NCI-H146 treated with DMSO at 0.1 percent for 48 hours (cell line): ENCODE data around the gene SUGP2.
"Not testable (repeated sequence)": the region's sequence is repeated elsewhere in the genome, so short reads cannot be mapped to it uniquely, and the experiment has no call there.

Source experiments
- DNase-seq: peaks from one replicate; lab custom pipeline; 2025; ENCODE audit not compliant: unreplicated experiment; lab: John Stamatoyannopoulos, UW

The SUGP2 gene

DNA sequence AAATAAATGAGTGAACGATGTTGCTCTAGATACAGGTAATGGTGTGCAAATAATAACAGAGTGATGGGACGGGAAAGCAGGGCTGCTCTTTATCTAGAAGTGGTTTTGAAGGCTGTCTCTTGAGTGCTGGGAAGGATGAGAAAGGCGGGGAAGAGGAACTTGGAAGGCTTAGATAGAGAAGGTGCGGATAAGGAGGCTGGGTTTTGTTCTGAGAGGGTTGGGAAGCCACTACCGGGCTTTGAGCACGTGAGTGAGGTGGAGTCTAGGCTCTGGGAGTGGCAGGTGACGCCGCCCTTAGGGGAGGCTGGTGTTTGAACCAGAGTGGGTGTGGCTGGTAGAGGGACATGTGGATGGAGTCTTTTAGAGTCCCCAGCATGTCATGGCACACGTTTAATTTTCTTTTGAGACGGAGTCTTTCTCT, 897 bp upstream of the SUGP2 start:
- DNase-seq, result peak; percentile 87

DNA sequence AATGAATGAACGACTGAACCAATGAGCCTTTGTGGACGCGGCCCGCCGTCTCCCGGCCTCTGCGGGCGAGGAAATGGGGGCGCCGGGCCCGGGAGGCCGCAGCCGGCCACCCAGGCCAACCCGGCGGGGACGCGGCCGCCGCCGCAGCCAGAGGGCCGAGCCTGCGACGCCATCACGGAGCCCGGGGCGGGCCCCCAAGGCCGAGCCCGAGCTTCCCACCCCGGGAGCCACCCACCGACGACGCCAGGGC, 216 bp downstream of the SUGP2 start:
- no peak for DNase-seq

DNA sequence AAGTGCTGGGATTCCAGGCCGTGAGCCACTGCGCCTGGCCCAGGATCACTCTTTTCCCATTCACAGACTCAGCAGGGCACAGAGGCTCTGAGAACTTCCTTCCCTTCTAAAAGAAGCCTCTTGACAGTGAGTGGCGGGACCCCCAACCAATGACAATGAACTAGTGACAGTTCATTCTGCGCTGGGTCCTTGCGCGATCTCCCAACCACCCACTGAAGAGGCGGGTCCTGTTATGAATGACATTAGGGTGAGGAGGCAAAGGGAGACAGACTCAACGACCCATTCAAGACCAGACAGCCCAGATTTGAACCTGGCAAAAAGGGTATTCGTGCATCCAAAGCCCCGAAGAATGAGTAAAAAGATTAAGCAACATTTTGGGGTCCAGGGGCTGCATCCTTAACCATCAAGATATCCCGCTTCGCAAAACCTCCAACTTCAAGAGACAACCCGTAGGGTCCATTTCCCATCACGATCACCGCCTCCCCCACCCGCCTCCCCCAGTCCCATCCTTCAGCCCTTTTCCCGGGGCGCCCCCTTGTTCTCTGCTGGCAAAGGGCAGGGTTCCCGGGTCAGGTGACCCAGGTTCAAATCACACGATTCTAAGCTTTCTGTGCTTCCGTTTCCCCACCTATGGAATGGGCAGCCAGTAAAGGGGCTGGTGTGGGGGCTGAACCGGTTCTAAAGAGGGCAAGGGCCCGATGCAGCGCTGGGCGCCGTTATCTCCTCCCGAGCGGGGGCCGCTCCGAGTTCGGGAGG, 719 bp downstream of the SUGP2 start:
- peak; percentile 87 for DNase-seq

DNA sequence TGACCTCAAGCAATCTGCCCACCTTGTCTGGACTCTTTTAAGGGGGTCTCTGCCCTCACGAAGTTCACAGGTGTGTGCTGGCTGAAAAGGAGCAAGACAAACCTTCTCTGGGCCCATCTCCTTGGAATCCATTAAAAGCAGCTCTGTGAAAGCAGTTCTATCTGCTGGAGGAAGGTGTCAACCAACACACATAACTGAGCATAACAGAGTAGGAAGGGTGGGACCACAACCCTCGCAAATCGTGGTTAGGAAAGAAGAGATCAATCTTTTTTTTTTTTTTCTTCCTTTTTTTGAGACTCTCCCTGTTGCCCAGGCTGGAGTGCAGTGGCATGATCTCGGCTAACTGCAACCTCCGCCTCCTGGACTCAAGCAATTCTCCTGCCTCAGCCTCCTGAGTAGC, 1.4 kb downstream of the SUGP2 start:
- DNase-seq, result no peak

DNA sequence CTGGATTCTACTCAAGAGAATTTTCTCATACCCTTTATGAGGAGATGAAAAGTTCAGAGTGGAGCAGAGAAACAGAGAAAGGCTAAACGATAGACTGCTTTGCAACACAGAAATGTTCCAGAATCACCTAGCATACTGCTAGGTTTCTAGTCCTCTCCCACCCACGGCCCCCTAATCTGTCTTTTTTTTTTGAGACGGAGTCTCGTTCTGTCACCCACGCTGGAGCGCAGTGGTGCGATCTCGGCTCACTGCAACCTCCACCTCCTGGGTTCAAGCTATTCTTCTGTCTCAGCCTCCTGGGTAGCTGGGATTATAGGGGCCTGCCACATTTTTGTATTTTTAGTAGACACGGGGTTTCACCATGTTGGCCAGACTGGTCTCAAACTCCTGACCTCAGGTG, 4.8 kb downstream of the SUGP2 start:
- DNase-seq, result no peak

DNA sequence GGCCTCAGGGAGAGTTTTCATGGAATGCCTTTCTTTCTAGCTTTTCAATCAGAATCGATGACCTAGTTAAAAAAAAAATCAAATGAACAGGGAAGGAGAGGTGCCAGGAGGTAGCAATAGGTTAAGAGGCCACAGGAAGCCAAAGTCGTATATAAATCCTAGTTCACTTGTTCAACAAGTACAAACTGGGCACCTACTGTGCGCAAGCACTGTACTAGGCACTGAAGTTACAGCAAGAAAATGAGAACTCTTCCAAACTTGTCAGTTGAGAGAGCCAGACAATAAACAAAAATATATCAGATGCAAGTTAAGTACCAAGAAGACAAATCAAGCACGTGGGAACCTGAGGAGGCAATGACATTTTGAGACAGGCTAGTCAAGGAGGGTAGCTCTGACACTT, 6.1 kb downstream of the SUGP2 start:
- no peak for DNase-seq

DNA sequence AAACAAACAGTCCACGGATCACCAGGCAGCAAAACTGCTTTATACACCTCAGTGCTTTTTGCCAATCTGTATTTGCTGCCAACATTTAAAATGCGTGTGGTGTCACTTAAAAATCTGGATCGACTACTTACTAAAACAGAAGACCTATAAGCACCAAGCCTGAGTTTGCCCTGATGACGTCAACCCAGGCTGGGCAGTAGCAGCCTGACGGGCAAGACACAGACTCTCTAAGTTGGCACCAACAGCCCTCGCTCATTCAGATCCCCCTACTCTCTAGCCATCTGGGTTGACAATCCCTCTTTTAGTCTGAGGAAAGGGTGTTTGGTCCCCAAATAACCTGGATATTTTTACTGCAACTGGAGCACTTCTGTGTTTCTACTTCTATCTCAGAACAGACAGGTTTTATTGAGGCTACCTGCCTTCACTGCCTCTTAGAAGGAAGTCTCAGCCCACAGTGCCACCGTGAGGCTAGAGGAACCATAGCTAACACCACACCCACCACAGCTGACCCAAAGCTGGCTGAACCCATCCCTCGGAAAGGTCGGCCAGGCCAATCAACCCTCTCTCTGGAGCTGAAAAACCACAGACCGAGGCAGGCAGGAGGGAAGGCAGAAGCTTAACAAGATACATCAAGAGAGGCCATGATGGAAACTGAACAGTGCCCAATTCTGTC, 6.9 kb downstream of the SUGP2 start:
- DNase-seq, result no peak

DNA sequence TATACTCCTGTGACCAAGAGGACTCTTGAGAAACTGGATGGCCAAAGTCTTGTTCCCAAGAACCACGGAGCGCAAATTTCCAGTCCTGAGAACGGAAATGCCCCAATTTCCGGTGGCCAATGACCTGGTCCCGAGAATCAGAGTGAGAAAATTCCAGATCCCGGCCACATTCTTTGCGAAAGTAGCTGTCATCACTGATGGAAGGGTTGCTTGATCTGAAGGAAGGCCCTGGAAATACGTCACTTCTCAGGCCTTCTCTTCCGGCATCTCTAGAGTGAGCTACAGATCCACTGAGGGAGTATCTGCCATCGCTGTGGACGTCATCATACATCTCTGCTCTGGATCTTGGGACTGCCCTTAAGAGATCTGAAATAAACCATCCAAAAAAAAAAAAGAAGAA, 7.5 kb downstream of the SUGP2 start:
- no peak for DNase-seq

DNA sequence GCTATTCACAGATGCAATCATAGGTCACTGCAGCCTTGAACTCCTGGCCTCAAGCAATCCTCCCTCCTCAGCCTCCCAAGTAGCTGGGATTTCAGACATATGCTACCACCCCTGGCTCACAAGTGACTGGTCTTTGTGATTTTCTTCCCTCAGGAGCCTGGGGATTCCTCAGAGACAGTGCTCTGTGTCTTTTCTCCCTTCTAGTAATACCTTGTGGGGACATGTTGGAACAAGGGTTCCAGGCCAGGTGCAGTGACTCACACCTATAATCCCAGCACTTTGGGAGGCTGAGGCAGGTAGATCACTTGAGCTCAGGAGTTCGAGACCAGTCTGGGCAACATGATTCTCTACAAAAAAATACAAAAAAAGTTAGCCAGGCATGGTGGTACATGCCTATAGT, 9.9 kb downstream of the SUGP2 start:
- DNase-seq, result not testable (repeated sequence)

DNA sequence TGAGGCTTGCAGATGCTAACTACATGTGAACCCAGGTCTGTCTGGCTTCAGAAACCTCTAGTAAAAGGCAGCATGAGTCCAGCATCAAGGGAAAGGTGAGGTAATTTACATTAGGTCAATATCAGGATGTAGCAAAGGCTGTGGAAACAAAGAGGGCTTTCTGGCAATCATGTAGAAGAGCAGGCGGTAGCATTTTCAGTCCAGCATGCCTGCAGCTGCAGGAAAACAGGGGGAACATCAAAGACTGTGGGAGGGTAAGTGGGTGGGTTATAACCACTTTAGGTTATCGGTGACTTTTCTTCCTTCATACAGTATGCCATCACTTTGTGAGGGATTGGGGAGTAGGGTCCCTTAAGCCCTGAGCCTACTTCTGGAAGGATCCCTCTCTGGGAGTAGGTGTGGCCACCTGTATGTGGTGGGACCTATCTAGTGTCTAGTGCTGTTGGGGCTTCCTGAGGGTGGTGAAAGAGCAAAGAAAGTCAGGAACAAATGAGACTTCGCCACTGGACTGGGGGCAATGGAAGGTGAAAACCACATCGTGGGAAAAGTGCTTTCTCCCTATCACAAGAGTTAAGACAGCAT, 10.8 kb downstream of the SUGP2 start:
- no peak for DNase-seq

DNA sequence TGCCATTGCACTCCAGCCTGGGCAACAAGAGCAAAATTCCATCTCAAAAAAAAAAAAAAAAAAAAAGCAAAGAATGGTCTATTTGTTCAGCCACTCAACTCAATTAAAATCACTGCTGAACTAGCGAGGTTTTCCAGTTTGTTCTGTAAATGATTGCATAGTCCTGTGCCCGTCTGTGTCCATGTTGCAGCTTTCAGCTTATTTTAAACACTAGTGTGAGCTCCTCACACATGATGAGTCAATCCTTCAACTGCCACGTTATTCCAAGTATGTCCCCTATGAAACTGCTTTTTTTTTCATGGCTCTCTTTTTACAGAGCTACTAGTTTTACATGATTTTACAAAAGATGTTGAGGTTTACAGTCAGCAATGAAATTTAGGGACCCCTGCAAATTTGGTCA, 12.2 kb downstream of the SUGP2 start:
- no peak for DNase-seq

DNA sequence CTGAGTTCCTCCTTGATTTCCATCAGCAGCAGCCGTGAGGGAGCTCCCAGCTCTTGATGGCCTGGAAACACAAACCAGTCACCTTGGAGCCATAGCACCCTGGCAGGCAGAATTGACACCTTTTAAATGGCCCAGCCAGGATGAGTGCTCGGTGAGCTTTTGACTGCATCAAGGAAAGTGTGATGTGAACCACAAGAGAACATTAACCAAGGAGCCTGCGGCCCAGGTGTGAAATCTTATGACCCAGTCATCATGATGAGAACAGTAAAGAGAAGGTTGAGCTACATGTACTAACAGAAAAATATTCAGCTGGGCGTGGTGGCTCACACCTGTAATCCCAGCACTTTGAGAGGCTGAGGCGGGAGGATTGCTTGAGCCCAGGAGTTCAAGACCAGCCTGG, 22.8 kb downstream of the SUGP2 start:
- no peak for DNase-seq

DNA sequence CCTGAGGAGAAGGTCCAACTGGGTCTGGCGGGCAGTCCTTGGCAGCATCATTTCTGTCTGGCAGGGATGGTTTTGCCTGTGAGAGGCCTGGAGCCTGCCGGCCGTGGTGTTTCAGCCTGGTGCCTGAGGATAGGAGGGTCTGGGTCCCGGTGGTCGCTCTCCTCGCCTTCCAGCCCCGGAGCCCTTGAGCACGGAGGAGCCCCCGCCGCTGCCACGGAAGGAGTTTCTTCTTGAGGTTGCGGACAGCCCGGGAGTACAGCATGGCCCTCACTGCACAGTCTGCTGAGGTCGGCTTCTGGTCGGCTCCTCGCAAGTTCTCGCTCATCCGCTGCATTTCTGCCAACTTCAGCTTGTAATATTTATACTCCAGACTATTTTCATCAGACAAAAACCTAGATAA, 23.4 kb downstream of the SUGP2 start:
- DNase-seq, result no peak

DNA sequence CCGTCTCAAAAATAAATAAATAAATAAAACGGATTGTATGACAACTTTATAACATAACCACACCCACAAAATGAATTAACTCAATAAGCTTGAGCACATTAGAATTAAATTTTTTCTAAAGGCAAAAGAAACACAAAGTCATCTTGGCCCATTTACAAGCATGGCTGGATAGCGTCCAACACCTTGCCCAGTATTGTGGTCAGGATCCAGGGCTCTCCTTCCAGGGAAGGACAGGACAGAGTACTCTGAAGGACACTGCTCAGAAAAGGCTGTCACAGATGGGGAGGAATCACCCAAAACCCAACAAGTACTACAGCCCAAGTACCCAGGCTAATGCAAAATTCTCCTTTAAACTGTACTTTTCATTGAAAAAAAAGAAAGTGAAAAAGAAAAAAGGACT, 27.1 kb downstream of the SUGP2 start:
- DNase-seq, result no peak

DNA sequence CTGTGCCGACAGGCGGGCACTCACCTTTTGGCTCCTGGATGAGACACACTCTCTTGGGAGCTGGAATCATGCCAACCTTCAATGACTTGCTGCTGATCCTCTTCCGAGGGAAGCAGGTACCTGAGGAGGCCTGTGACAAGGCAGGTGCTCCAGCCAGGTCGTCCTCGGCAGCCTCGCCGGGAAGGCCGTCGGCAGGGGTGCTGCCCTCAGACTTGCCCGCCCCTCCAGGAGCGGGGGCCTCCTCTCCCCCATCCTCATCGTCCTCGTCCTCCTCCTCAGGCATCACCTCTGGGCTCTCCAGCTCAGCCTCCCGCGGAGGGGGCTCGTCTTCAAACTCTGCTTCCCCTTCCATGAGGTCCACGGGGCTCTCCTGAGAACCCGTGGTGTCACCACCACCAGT, 29.2 kb downstream of the SUGP2 start:
- DNase-seq, result no peak

DNA sequence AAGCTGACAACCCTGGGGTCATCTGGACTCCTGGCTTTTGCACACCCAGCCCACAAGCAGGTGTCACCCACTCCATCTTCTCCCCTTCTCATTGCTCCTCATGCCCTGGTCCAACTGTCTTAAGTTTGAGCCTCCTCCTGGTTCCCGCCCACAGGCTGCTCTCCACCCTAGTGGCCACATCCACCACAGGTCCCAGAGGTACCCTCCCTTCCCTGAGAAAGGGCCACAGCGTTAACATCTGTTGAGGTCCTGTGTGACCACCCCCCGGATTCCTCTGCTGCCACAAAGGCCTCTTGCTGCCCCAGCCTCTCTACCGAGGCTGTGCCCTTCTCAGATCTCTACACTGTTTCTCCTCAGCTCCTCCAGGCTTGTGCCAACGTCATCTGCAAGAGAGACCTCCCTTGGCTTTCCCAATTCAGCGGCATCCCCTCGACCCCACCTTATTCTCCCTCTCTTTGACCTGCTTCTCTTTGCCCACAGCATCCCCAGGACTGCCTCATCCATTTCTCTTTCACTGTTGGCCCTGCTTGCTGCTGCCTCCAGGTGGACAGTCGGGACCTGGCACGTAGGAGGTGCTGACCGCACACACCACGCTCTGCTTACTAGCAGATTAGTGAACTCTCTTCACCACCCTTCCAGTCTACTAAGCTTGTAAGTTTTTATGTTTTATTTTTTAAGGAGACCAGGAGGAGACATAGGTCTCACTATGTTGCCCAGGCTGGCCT, 33.3 kb downstream of the SUGP2 start:
- no peak for DNase-seq

DNA sequence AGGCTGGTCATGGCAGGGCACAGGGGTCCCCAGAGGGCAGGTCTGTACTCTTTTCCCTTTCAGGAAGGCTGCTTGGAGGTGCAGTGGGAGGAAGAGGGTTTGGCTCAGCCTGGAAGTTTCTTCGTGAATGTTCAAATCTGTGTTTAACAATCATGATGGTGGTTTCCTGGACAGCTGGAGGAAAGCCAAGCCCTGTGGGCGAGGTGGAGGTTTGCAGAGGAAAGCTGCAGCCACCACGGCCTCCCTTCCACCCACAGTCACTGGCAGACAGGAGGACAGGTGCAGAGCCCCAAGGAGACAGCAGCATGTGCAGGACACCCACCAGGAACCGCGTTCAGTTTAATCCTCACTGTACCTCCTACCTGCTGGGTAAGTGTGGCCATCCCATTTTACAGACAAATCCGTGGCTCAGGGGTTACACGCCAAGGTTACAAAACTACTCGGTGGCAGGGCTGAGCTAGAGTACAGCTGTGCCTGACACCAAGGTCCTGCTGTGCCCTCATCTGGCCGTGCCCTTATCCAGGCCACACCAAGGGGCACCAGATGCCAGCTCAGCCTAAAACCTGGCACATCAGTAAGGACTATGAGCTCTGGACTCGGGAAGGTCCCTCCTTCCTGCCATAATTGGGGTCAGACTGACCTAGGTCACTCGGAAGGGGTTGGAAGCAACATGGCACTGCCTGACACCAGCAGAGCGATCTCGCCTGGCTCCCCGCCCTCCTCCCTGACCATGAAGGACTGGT, 34.1 kb downstream of the SUGP2 start:
- DNase-seq, result no peak

DNA sequence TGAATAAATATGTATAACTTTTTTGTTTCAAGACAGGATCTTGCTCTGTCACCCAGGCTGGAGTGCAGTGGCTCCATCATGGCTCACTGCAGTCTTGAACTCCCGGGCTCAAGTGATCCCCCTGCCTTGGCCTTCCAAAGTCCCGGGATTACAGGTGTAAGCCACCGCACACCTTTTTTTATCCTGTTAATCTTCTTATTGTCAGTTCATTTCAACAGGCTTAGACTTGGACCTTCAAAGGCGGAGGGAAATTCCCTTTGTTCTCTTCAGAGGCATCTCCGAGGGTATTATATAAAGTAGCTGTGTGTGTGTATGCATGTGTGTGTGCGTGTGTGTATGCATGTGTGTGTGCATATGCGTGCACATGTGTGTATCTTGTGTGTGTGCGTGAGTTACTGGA, 35.0 kb downstream of the SUGP2 start:
- no peak for DNase-seq

DNA sequence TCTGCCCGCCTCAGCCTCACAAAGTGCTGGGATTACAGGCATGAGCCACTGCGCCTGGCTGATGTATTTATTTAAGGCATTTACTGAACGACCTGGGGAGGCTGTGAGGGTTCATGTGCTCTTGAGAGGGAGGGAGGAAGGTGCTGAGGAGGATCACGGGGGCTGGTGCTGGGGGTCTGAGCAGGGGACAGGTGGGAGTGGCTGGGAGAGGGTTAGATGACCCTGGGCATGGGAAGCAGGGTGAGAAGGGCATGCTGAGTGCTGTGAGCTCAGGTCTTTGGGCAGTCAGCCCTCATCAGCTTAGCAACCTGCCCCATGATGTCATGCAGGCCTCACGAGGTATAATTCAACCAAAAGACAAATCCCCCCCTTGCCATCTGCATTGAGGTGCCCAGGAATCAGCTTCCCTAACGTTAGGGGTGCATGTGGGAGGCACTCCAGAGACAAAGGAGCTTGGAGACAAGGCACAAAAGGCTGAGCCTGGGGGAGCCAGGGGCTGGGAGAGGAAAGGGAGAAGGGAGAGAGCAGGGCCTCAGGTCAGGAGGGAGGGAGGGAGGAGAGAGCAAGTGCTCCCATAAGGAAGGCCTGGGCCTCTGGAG, 36.4 kb downstream of the SUGP2 start:
- DNase-seq, result no peak

DNA sequence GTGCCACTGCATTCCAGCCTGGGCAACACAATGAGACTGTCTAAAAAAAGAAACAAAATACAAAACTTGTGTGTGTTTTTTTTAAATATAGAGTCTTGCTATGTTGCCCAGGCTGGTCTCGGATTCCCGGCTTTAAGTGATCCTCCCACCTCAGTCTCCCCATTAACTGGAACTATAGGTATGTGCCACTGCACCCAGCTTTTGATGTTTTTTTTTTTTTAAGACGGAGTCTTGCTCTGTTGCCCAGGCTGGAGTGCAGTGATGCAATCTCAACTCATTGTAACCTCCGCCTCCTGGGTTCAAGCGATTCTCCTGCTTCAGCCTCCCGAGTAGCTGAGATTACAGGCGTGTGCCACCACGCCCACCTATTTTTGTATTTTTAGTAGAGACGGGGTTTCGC, 37.0 kb downstream of the SUGP2 start:
- DNase-seq, result no peak

DNA sequence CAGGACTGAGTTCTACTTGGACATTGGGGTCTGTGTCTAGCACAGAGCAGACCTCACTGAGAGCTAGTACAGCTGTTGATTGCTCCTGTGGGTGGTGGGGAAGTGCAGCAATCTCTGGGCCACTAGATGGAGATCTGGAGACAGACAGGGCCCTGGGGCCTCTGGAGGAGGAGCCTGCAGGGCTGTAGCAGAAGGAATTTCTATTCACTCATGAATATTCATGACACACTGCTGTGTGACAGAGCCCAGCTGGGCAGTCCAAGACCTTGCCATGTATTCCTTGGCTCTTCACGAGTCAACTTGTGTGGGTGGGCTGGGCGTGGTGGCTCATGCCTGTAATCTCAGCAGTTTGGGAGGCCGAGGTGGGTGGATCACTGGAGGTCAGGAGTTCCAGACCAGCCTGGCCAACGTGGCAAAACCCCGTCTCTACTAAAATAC, 37.5 kb downstream of the SUGP2 start:
- DNase-seq, result no peak
